Middle frontal gyrus (tissue), 1 donor: Measurements from ENCODE around the gene PTPRN.
"Not testable (repeated sequence)": the region's sequence is repeated elsewhere in the genome, so short reads cannot be mapped to it uniquely, and the experiment has no call there.

Experiments used
- DNase-seq: peaks from one replicate; pipeline ENCODE4 v3.0.0-alpha.2; 2015; ENCODE audit warnings: low spot score; ENCODE audit errors: extremely low spot score

The PTPRN gene

DNA sequence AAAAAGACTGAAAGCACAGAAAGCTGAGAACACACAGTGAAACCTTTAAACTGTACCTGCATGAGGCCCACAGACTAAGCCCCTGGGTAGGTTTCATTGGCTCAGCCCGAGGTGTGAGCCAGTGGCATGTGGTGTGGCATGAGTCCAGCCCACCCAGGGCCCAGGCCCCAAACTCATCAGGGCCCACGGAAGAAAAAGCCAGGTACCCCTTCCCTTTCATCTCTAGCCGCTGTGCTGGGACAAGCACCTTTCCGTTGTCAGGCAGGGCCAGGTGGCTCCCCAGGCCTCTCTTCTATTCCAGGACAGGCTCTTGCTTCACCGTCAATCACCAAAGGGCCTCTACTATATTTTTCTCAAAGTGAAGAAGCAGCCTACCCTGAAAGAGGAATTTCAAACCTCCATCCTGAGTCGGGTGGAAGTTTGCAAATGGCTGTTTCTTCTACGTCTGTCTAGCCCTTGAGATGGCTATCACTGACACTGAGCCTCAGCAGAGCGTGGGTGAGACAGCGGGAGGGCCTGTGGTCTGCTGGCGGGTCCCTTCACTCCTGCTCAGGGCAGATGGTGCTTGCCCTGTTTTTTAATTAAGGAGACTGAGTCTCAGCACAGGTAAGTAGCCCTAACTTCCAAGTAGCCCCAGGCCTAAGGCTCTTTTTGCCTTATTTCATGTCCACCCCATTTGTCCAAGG, 21.5 kb downstream of the PTPRN start:
- no peak for DNase-seq

DNA sequence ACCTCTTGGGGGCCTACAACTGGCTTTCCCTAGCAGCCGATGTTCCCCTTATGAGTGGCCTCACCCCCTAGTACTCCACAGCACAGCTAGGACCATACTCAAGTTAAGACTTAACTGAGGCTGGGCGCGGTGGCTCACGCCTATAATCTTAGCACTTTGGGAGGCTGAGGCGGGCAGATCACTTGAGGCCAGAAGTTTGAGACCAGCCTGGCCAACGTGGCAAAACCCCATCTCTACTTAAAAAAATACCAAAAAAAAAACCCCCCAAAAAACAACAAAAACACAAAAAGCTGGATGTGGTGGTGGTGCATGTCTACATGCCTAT, 22.1 kb downstream of the PTPRN start:
- DNase-seq: not testable (repeated sequence)

DNA sequence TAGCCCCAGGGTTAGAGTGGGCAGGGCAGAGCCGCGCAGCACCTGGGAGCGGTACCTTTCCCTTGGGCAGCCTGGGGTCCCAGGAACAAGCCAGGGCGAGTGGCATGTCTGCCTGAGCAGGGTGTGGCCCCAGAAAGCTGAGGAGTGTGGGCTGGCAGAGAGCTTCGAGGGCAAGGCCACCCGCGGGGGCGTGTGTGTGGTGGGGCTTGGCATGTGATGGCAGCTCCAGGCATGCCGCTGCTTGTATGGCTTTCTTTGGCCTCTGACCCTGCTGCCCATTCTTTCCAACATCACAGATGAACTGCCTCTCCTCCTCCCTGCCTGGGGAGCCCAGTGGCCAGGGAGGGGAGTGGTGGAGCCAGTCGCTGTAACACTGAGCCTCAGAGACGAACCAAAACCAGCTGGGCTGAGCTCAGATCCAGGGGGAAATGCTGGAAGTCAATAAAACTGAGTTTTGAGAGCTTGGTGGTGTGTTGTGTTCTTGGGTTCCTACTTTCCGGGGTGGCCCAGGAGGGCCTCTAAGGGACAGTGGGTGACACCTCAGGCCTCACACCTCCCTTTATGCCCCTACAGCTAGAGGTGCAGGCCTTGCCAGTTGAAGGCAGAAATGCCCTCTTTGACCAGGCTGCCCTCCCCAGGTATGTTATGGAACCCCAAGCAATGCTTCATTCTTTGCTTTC, 22.6 kb downstream of the PTPRN start:
- no peak for DNase-seq

DNA sequence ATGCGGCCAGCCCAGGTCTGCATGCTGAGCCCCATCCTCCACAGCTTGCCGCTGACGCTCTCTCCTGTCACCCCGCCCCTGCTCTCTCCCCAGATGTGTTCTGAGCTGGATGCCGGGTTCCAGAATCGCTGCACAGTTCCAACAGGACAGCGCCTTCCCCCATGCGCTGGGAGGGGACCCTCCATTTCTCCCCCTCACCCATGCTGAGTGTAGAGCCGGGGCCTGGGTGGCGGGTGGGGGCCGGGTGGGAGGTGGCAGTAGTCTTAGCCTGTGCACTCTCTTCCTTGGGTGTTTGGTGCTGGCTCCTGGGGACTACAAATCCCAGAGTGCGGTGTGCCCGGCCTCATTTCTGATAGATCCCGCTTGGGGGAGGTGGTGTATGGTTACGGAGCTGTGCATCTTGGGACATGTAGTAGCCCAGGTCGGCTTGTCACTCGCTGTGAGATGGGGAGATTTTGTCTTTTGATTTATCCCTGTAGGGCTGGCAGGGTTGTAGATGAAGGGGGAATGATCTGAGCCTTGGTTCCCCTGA, 23.2 kb downstream of the PTPRN start:
- no peak for DNase-seq

DNA sequence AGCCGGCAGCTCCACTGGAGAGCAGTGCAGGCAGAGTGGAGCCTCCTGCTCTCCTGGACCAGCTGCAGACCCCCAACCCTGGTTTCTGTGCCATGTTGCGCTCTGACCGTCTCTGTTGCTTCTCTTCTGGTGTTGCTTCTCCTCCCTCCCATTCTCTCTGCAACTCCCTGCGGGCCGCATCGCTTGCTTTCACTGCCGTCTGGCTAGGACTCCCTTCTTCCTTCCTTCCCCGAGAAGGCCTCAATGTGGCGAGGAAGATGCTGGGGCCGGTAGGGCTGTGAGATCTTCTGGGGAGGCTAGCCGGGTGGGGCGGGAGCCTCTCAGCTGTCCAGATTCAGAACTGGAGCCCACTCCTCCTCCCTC, 23.8 kb downstream of the PTPRN start:
- DNase-seq: no peak

DNA sequence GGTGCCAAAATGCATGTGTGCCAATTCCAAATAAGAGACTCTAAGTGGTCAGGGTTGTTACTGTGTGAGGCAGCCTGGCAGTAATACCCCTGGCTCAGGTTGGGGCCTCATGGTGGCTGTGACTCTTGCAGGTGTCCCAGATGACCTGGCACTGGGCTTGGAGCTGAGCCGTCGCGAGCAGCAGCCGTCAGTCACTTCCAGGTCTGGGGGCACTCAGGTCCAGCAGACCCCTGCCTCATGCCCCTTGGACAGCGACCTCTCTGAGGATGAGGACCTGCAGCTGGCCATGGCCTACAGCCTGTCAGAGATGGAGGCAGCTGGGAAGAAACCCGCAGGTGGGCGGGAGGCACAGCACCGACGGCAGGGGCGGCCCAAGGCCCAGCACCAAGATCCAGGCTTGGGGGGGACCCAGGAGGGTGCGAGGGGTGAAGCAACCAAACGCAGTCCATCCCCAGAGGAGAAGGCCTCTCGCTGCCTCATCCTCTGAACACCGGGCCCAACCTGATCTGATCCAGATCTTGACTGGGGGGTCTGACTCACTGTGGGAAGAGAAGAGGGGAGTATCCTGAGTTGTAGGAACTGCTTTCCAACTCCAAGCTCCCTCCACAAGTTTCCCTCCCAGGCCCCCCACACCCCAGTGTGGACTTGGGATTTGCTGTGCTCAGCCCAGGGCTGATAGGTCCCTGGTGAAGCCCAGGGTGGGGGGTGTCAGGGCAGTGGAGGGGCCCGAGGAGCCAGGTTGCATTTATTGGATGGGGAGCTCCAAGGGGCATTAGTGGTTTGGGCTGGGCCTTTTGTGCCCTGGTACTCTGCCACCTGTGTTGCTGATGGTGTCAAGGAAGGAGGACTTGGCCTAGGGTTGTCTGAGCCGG, 24.5 kb downstream of the PTPRN start:
- no peak for DNase-seq

DNA sequence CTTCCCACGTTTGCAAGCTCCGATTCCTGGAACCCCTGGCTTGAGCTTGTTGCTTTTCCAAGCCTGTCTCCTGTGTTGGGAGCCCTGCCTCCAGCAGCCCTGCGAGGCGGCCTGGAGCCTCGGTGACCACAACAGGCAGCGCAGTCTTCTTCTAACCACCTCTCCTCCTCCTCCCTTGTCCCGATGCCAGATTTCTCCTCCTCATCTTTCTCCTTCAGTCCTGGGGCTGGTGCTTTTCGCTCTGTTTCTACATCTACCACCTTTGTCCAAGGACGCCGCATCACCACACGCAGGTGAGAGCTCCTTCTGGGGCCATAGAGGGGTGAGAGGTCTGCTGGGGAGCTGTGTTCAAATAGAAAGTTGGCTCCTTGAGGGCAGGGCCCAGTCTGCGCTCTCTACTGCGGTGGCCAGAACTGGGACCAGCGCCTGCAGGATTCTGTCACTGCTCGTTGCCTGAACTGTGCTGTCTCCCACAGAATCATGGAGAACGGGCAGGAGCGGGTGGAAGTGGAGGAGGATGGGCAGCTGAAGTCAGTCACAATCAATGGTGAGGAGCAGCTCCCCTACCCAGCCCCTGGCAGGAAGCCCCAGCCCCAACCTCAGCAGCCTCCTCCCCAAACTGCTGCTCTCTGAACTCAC, 26.1 kb downstream of the PTPRN start:
- DNase-seq: no peak

DNA sequence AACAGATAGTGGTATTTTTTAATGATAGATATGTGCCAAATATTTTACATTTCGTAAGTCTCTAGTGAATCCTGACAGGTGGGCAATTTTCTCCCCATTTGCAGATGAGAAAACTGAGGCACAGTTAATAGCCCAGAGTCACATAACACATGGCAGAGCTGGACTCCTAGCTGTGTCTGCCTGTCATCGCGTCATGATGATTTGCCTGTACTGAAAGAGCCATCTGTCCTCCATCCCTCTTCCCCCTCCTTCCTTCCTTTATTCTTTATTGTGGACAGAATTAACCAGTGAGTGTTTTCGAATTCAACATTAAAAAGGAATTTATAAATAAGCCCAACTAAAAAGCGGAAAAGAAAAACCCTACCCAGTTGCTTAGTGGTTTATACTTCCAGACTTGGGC, 26.8 kb downstream of the PTPRN start:
- no peak for DNase-seq

DNA sequence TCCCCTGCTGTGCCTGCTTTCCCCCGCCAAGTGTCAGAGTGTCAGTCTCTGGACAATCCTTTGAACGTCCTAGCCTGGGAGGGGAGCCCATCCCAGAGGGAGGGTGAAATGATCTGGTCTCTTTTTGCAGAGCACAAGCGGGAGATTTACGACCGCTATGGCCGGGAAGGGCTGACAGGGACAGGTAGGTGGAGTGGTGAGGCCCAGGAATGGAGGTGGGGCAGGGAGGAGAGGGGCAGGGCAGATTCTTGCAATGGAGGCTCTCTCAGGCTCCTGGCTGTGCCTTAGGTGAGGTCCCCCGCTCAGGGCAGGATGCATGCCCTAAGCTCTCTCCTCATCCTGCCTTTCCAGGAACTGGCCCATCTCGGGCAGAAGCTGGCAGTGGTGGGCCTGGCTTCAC, 27.6 kb downstream of the PTPRN start:
- no peak for DNase-seq

DNA sequence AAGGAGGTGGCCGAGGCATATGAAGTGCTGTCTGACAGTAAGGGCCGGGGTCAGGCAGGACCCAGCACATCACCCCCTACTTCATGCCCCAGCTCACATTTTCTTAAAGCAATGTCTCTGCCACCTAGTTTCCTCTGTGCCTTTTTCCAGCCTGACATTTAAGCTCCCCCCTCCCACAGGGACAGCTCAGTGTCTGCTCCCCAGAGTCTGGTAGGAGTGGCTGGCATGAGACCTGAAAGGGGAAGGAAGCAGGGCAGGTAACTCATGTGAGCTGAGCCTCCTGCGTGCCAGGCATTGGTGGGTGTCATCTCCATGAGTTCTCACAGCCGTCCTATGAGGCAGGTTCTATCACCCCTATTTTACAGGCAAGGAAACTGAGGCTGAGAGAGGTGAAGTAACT, 28.6 kb downstream of the PTPRN start:
- no peak for DNase-seq

DNA sequence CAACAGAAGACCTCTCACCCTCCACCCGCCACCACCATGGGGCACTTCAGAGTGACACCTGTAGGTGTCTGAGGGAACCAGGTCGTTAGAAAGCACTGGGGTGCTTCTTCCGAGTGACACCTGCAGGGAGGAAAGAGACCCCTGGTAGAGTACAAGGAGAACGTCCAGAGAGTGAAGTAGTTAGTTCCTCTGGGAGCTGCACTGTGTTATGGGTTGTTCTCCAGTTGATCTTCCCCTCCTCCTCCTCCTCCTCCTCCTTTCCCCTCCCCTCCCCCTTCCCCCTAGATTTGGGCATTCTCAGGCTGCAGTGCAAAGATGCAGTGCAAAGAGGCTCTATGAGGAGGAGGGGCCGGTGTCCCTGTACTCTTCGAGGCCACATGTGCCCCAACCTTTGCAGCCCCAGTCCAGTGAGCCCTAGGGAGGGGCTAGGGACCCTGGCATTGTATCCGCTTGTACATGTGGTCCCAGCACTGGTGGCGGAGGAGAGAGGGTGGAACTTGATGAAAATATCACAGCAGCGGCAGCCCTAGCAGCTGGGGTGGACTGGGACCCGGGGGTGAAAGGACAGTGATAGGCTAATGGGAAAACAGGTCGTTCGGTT, 29.2 kb downstream of the PTPRN start:
- no peak for DNase-seq

DNA sequence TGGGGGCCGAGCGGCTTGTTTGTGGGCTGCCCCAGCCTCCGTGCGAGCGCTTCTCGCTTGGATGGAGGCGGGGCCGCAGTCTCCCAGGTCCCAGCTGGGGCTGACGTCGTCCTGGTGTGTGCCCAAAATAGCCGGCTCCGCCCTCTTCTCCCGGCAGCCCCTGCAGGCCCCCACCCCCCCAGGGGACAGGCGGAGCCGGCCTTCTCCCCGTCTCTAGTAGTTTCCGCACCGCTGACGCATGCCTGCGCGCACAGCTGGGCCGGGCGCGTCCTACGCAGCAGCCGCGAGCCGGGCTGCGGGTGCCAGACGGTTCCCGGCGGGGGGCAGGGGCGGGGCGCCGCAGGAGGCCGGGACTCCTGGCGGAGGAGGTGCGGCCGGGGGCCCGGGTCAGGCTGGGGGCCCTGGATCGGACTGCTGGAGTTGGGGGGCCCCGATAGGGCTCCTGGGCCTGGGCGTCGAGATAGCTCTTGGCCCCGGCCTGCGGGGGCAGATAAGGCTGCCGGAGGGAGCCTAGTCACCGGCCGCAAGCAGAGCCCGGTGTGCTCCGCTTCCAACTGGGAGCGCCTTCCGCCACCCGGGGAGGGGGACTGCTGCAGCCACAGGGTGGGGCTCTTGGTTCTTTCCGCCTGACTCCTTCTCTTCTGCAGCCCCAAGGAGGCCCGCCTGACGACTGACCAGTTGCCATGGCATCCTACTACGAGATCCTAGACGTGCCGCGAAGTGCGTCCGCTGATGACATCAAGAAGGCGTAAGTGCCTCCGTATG, 29.9 kb downstream of the PTPRN start, which contains the start of gene DNAJB2:
TSS of gene DNAJB2 (plus strand) at position 216 of the 765 bp plus-strand sequence. CDS start at position 684, 468 bp downstream.
- DNase-seq: peak; percentile 98

DNA sequence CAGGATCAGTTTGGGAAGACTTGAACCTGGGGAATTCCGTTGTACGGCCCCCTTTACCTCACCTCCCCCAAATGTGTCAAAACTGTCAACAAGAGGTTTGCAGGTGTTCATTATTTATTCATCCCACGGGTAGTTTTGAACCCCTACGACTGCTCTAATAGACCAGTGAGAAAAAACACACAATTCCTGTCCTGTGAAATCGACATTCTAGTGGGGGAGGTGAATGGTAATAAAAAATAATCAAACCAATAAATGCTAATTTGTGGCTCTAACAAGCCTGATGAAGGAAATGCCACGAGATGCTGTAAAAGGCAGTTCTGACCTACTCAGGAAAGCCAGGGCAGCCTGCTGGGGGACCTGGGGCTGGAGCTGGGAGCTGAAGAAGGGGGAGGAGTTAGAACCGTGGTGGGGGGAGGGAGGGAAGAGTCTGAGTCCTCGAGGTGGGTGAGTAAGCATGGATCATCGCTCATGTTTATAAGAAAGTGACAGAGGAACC, 30.5 kb downstream of the PTPRN start:
- no peak for DNase-seq

DNA sequence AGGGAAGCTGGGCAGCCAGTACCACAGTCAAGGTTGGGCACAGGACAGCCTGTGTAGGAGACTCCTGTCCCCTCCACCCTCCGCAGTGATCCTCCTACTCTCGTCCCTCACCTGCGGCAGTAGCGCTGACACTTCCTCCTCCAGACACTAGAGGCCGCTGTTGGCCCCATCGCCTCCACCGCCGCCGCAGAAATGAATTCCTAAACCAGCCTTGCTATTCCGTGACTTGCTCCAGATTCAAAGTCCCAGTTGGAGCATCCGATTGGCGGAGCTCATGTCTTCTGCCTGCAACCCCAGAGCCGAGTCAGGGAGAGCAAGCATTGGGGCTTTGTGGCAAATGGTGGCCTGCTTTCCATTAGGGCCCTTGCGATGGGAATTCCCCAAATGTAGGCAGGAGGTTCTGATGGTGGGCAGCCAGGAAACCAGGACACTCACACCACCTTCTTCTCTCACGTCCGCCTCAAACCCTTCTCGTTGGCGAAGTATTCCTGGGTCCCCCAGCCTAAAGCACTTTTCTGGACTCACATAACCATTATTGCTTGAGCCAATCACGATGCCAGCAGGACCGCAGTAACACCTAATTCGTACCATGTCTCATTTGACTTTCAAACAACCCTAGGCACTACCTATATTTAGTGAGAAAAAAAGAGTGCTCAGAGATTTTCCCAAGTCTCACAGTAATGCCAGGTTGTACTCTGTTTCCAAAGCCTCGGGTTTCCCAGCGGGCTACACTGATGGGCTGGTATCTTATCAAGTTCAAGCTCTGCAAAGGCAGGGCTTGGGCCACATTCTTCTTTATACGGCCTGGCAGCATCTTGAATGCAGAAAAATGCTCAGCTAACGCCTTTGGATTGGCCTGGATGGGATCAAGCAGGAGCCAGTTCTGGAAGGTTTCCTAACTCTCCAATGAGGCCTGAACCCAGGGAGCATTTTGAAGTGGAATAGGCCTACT, 31.2 kb downstream of the PTPRN start:
- peak; percentile 73 for DNase-seq

DNA sequence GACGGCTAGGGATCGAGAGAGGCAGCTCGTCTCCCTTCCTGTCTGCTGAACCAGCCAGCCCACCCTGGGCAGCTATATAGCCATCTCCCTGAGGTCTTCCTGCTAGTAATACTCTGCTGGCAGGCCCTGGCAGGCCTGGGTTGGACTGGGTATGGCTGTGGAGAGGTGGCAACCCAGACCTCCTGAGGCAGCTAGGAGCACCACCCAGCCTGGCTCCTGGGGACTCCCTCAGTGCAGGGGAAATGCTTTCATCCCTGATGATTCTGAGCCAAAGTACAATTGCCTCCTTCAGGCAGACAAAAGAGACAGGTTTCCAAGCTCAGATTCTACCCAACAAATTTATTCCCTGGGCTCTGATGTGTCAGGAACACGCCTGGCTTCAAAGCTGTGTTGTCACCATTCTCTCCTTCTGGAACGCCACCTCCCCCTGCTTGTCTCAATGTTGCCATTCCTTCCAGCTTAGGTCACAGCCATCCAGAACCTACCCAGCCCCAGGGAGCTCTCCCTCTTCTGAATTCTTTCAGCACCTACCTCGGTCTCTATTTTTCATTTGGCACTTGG, 34.8 kb downstream of the PTPRN start:
- DNase-seq: no peak

DNA sequence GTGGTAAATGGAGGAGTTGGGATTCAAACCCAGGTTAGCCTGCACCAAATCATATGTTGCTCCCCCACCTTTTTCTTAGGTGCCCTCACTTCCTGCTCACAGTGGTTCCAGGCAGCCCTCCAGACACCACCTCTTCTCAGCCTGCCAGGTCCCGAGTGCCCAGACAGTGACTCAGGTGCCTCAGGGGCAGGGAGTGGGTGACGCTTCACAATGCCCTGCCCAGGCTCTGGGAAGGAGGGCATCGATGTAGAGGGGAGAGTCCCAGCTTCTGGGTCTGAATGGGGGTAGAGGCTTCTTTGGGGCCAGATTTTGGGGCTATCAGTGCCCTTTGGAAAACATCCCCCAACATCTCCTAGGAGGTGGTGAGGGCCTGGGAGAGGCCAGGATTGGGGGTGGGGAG, 35.3 kb downstream of the PTPRN start:
- no peak for DNase-seq

DNA sequence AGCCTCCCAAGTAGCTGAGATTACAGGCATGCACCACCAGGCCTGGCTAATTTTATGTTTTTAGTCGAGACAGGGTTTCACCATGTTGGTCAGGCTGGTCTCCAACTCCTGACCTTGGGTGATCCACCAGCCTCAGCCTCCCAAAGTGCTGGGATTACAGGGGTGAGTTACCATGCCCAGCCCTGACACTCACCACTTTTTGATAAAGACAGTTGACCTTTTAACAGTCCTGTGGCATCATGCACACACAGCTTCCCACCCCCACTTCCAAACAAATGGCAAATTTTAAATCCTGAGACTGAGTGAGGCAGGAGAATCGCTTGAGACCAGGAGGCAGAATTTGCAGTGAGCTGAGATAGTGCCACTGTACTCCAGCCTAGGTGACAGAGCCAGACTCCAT, 36.2 kb downstream of the PTPRN start:
- DNase-seq: no peak

DNA sequence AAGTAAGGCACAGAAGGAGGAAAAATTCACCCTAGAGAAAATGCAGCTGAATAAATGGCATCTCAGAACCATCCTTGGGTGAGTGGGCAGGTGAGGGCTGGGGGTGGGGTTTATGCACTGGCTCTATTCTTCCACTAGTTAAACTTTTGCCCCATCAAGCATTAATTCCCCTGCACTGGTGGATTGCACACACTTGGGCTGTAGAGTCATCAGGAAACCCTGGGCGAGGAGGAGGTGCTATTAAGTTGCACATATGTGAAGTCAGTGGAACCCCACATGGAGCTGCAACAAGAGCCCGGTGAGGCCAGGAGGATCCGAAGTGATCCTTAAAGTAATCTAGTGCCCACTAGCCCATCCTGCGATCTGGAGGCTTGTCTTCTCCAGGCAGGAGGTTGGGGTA, 36.8 kb downstream of the PTPRN start:
- DNase-seq: no peak

DNA sequence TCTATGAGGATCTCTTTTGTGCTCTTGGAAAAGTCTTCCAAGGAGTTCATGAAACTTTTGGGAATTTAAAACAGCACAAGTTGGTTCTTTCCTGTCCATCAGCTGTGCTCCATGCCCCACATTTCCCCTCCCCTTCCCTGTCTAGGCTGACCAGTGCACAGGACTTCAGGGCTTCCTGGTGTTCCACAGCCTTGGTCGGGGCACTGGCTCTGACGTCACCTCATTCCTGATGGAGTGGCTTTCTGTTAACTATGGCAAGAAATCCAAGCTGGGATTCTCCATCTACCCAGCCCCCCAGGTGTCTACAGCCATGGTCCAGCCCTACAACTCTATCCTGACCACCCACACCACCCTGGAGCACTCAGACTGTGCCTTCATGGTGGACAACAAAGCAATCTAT, 38.2 kb downstream of the PTPRN start:
- no peak for DNase-seq
